T47D (cell line): ENCODE results near the gene MOV10L1.
A peak's percentile ranks its signal among the peaks of the same experiment; 100 is the strongest.
"Not testable (repeated sequence)": the region's sequence is repeated elsewhere in the genome, so short reads cannot be mapped to it uniquely, and the experiment has no call there.

Experiments
- DNase-seq, 2 experiments: peaks; one replicate each; pipeline versions ENCODE4 v3.0.0 to v3.0.0-alpha.2; 2011 to 2012; ENCODE audit warnings: low read depth in 1 of 2, low spot score in 1 of 2
- JUND ChIP-seq: IDR thresholded peaks from 2 replicates; pipeline ENCODE4 v1.6.1; 2012; ENCODE audit warnings: low read depth
- in situ Hi-C: cut with HindIII; loops from 2 replicates; pipeline ENCODE4 v1.10.0; 2016; ENCODE audit warnings: low sequenced_read_pairs, low pct_unique_long_range_greater_than_20kb

Gene MOV10L1

DNA sequence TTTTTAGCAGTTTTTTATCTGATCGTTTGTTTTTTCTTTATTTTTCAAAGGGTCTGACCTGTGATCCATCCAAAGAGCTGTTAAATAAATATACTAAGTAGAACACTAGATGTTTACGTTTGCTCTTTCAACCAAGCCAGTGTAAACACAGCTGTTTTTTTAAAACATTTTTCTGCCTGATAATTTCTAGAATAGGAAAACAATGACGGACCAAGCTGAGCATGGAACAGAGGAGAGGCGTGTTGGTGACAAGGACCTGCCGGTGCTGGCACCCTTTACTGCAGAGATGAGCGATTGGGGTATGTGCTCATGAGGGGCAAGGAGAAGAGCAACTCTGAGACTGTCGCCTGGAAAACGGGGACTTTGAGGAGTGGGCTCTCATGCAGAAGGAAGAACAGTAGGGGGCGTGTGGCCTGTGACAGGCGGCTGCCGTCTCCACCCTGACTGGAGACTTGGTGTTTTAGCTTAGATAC lies 52.1 kb downstream of the MOV10L1 start:
- no peak for TF ChIP-seq JUND
- in situ Hi-C loops = no loop called here
- peak in 1 of 2 experiments; percentile 15 for DNase-seq

GRCh38 chr22:50143096-50143495 lies 53.3 kb downstream of the MOV10L1 start:
- in situ Hi-C loops = no loop called here
- no peak for DNase-seq

DNA sequence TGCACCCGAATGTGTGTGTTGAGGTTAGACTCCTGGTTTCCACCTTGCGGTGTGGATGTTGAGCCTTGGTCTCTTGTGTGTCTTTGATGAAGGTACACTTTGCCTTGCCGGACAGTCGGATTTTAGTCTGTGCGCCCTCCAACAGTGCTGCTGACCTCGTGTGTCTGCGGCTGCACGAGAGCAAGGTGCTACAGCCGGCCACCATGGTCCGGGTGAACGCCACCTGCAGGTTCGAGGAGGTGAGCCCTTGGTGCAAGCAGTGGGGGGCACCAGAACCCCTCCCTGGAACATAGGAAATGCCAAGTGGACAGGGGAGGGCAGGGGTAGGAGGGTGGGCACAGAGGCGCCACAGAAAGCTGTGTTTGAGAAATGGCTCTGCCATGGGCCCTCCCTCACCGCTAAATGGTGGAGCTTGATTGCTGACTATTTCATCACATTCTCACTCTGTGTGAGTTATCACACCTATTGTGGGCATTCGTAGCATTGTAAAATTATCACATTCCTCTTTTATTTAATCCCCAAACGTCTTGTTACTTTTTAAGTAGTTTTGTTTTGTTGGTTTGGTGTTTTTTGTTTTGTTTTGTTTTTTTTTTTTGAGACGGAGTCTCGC lies 54.3 kb downstream of the MOV10L1 start:
- no peak for DNase-seq
- in situ Hi-C loops = no loop called here
- no peak for TF ChIP-seq JUND

More at GRCh38 chr22:50143096-50143495, 53.3 kb downstream of the MOV10L1 start:
- TF ChIP-seq JUND = no peak

- TF ChIP-seq JUND = no peak
- in situ Hi-C loops = no loop called here
- no peak for DNase-seq
These were observed 56.1 kb downstream of the MOV10L1 start for GRCh38 chr22:50145721-50146438.

- in situ Hi-C loops = no loop called here
- no peak for TF ChIP-seq JUND
- DNase-seq = peak; percentile 66 to 69
These were observed 56.8 kb downstream of the MOV10L1 start for GRCh38 chr22:50146439-50147238.

DNA sequence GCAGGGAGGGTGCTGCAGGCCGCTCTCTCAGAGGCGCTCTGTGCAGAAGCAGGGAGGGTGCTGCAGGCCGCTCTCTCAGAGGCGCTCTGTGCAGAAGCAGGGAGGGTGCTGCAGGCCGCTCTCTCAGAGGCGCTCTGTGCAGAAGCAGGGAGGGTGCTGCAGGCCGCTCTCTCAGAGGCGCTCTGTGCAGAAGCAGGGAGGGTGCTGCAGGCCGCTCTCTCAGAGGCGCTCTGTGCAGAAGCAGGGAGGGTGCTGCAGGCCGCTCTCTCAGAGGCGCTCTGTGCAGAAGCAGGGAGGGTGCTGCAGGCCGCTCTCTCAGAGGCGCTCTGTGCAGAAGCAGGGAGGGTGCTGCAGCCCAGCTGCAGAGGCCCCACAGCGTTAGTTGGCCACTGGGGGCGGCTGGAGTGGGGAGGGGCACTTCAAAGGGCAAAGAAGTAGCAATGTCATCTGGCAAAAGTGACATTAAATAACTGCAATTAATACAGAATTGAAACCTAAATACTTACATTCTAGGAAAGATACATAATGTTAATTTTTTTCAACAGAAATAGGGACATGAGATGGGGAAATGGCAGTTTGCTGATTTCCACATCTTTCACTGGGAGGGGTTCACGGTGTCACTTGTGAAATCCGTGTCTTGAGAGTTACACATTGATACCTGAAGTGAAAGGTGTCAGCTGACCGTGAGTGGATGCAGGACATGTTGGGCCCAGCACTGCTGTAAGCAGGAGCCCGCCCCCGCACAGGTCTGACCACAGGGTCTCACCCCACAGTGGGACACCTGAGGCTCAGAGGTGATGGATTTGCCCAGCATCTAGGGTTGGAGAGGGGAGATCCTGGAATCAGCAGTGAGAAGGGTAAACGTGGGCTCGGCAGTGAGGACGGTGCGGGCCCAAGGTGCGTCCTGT lies 57.7 kb downstream of the MOV10L1 start:
- DNase-seq, in situ Hi-C loops: not testable (repeated sequence)

DNA sequence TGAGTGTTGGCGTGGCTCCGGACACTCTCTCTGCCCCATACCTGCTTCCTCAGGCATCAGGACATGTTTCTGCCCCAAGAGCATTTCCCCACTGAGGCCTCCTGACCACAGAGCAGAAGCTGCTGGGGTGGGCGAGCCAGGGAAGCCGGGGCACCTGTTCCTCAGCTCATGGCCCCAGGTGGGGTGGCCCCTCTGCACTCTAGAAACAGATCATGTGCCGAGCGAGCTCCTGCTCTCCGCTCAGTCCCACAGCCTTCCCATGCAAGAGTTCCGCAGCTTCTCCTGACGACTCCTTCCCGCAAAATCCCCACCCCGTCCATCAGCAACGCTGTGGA lies 58.3 kb downstream of the MOV10L1 start:
- in situ Hi-C loops = no loop called here
- DNase-seq = no peak
- TF ChIP-seq JUND = no peak

DNA sequence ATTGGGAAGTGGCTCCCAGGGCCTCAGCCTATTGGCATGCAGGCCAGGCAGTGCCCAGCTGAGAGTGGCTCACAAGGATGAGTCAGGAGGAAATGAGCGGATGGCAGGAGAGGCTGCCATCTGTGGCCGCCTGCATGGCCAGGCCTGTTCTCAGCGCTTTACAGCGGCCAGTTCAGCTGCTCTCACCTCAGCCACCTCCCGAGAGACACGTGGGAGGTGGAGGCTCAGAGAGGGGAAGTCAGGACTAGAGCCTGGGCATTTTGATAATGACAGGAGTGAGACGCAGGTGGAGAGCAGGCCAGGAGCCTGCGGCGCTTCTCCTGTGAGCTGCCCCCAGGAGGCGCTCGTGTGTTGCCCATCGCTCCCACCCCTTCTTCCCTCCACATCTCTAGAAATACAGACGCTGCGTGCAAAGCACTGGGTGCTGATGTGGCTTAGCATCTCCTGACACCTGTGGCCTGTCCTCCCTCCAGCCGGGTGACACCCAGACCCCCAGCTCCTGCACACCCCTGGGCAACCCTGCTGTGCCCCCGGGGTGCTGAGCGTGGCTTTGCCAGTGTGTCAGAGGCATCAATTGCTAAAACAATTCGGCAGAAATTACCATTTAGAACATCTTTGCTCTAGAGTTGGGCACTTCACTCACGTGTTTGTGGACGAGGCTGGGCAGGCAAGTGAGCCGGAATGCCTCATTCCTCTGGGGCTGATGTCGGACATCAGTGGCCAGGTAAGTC lies 59.4 kb downstream of the MOV10L1 start:
- in situ Hi-C loops = no loop called here
- TF ChIP-seq JUND = no peak
- DNase-seq = peak; percentile 66 to 73

- in situ Hi-C loops = no loop called here
- TF ChIP-seq JUND = no peak
These were observed 60.6 kb downstream of the MOV10L1 start for GRCh38 chr22:50150161-50151129.

DNA sequence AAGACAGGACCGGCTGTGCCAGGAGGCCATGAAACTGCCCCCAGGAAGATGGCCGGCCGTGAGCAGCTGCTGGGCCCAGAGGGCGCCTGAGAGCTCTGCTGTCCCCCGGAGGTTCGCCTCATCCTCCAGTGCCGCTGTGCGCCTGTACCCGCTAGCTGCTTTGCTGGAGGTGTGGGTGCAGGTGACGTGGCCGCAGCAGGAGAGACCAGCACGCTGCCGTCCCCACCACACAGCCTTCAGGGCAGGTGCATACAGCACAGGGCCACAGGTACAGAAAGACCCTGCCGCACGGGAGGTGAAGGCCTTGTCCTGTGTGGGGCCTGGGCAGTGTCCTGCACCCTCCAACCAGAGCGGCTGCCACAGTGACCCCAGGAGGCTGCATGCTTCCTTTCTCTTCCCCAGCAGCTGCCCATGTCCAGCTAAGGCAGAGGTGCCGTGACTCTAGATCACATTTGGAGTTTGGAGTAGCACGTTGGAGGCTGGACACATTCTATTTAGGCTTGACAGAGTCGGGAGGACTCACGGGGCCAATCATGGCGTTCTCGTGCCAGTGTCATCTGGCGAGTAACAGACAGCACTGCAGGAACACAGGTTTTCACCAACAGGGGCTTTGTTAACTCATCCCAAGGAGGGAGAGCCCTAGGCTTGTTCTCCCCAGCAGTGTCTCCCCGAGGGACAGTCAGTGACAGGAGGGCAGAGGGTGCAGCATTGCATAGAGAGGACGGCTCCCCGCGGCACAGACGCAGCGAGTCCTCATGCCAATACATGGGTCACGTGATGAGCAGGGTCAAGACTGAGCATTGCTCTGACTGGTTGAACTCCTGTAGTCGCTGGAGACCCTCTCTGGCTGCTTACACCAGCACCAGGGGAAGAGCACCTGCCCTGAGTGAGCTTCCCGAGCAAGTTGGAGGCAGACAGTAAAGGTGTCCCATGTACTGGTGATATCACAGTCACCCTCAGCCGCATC lies 62.0 kb downstream of the MOV10L1 start:
- TF ChIP-seq JUND = no peak
- DNase-seq = no peak
- in situ Hi-C loops = no loop called here

More at GRCh38 chr22:50150161-50151129, 60.6 kb downstream of the MOV10L1 start:
- DNase-seq = no peak
